MG63 (cell line): ENCODE measurements around the gene ULBP2. TPM values are rescaled to one million over a fixed set of nuclear protein-coding genes. Genes with fewer than 3 reads are reported as not detected.

Experiments
- DNase-seq: peaks from one replicate; pipeline ENCODE4 v3.0.0-alpha.2; 2020
- H3K27me3 ChIP-seq: fragments of 250-450 bp; sonication (Bioruptor Pico); 2 replicates; pipeline ENCODE4 v1.5.1; 2020; ENCODE audit warnings: mild to moderate bottlenecking, moderate library complexity
- H3K36me3 ChIP-seq: fragments of 250-450 bp; sonication (Bioruptor Pico); 2 replicates; pipeline ENCODE4 v1.5.1; 2020; ENCODE audit warnings: mild to moderate bottlenecking, moderate library complexity
- H3K4me3 ChIP-seq: fragments of 250-450 bp; sonication (Bioruptor Pico); 2 replicates; pipeline ENCODE4 v1.5.1; 2020; ENCODE audit warnings: mild to moderate bottlenecking, moderate library complexity
- H3K9me3 ChIP-seq: fragments of 250-450 bp; sonication (Bioruptor Pico); 2 replicates; pipeline ENCODE4 v1.5.1; 2020; ENCODE audit warnings: mild to moderate bottlenecking, moderate library complexity
- total RNA-seq: library from RNA; depleted of rRNA; stranded (reverse); fragments of >200 nt; shearing (Covaris generic); gene quantifications from 2 replicates; pipeline ENCODE4 v1.2.3, GENCODE V29; 2014; ENCODE audit warnings: low replicate concordance; rRNA removed

Gene ULBP2, protein sequence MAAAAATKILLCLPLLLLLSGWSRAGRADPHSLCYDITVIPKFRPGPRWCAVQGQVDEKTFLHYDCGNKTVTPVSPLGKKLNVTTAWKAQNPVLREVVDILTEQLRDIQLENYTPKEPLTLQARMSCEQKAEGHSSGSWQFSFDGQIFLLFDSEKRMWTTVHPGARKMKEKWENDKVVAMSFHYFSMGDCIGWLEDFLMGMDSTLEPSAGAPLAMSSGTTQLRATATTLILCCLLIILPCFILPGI
- total RNA-seq: 2.2 and 7.4 TPM in 2 replicates

DNA sequence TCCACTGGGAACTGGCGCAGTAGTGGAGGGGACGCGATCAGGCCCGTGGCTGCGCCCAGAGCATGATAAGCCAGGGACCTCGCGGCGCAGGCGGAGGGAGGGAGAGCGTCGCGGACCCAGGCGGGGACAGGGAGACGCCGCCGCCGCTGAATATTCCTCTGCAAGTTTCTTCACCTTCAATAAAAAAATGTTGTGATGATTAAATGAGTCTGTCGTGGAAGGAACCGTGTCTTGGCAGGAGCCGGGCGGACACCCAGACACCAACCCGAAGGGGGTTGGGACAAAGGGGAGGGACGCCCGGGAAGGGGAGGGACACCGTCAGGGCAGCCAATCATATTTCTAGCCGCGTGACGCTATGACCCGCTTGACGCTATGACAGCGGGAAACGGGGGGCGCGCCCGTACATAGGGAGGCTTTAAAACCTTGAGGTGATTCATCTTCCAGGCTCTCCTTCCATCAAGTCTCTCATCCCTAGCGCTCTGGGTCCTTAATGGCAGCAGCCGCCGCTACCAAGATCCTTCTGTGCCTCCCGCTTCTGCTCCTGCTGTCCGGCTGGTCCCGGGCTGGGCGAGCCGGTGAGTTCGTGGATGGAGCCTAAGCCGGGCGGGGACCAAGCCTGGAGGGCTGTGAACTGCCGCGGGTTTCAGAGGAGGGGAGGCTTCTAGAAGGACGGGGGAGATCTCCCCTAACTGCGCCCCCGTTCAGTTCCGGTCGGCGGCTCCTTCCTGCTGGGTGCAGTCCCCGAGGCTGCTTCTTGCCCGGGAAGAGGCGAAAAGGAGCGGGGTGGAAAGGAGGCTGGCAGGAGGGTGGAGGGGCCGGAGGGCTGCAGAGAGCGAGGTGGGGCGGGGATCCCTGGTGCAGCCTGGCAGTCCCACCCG is at the start of gene ULBP2:
ULBP2 (plus strand) TSS at position 432 of the 878 bp plus-strand sequence; CDS start at position 491, 59 bp downstream.
- H3K9me3 ChIP-seq: no peaks in the 10 kb centered on the region
- DNase-seq: peak; percentile 94
- peaks cover 7% of the 10 kb centered on the region; the same call in 1 of the 2 replicates for H3K27me3 ChIP-seq
- no peaks in the 10 kb centered on the region for H3K36me3 ChIP-seq
- H3K4me3 ChIP-seq: peak within 1 kb of the TSS; percentile 66

DNA sequence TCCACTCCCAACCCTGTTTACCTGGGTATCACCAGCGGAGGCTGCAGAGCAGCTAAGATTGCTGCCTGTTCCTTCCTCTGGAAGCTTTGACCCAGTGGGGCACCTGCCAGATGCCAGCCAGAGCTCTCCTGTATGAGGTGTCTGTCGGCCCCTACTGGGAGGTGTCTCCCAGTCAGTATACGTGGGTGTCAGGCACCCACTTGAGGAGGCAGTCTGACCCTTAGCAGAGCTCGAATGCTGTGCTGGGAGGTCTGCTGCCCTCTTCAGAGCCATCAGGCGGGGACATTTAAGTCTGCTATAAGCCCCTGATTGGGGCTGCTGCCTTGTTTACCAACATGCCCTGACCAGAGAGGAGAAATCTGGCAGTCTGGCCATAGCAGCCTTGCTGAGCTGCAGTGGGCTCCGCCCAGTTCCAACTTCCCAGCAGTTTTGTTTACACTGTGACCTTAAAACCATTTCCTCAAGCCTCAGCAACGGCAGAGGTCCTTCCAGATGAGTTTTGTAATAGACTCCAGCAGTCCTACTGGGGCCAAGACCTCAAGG is 46.7 kb upstream of the ULBP2 start:
- no peaks in the 10 kb centered on the region for H3K36me3 ChIP-seq
- peak; percentile 89 for DNase-seq
- no peaks in the 10 kb centered on the region for H3K27me3 ChIP-seq
- no peaks in the 10 kb centered on the region for H3K9me3 ChIP-seq
- no peak overlapping the region for H3K4me3 ChIP-seq

DNA sequence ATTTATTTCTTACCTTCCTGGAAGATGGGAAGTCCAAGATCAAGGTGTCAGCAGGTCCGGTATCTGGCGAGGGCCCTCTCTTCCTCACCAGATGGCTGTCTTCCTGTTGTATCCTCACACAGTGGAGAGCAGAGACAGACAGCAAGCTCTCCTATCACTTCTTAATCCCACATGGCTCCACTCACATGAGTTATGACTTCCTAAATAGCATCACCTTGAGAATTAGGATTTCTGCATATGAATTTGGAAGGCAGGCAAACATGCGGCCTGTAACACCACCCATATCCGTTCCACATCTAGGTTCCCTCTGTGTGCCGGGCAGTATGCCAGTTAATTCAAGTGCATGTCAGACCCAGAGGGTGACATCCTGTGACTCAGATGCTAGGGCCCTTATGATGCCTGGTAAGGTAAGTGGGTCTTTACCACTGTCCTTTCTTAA is 46.0 kb upstream of the ULBP2 start:
- no peaks in the 10 kb centered on the region for H3K27me3 ChIP-seq
- no peak overlapping the region for H3K4me3 ChIP-seq

DNA sequence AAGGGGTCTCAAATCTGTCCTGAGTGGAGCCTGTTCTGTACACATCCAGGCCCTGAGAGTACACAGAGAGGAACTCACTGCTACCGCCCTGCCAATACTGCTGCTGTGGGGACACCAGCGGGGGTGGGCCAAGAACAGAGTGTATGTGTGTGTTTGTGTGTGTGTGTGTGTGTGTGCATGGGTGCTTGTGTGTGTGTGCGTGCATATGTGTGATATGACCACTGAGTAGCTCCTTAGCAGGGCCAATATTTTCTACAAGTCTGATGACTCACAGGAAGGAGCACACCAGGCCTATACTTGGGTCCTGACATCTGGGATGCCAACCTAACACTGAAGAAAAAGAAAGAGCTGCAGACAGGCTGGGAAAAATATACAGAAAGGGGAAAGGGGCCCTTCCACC is 45.3 kb upstream of the ULBP2 start:
- Histone ChIP-seq H3K36me3 (no peaks in the 10 kb centered on the region), H3K9me3 (no peaks in the 10 kb centered on the region), H3K27me3 (no peaks in the 10 kb centered on the region), H3K4me3 (no peak overlapping the region)
- DNase-seq: peak; percentile 56

More for the DNA sequence above, 46.0 kb upstream of the ULBP2 start:
- no peaks in the 10 kb centered on the region for H3K36me3 ChIP-seq
- no peaks in the 10 kb centered on the region for H3K9me3 ChIP-seq
- peak; percentile 88 for DNase-seq

DNA sequence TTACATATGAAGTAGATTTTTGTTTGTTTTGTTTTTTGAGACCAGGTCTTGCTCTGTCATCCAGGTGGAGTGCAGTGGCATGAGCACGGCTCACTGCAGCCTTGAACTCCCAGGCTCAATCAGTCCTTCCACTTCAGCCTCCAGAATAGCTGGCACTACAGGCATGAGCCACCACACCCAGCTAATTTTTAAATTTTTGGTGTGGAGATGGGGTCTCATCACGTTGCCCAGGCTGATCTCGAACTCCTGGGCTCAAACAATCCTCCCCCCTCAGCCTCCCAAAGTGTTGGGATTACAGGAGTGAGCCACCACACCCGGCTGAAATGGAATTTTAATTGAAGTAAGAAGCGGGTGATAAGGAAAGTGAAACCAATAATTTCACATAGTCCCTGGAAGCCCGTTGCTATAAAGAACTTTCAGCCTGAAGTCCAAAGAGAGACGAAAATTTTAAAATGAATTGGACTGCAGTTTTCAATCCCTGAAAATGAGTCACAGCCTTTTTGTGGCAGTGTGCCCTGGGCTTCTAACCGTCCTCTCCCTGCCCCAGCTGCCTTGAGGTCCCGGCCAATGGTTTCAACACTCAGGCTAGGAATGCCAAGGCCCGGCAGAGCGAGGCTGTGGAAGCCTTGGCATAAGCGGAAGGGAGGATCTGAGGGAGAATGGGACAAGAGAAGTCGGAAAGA is 44.7 kb upstream of the ULBP2 start:
- no peaks in the 10 kb centered on the region for H3K27me3 ChIP-seq
- no peaks in the 10 kb centered on the region for H3K9me3 ChIP-seq
- peak overlapping the region; percentile 35 for H3K4me3 ChIP-seq
- peak; percentile 97 for DNase-seq
- H3K36me3 ChIP-seq: no peaks in the 10 kb centered on the region

DNA sequence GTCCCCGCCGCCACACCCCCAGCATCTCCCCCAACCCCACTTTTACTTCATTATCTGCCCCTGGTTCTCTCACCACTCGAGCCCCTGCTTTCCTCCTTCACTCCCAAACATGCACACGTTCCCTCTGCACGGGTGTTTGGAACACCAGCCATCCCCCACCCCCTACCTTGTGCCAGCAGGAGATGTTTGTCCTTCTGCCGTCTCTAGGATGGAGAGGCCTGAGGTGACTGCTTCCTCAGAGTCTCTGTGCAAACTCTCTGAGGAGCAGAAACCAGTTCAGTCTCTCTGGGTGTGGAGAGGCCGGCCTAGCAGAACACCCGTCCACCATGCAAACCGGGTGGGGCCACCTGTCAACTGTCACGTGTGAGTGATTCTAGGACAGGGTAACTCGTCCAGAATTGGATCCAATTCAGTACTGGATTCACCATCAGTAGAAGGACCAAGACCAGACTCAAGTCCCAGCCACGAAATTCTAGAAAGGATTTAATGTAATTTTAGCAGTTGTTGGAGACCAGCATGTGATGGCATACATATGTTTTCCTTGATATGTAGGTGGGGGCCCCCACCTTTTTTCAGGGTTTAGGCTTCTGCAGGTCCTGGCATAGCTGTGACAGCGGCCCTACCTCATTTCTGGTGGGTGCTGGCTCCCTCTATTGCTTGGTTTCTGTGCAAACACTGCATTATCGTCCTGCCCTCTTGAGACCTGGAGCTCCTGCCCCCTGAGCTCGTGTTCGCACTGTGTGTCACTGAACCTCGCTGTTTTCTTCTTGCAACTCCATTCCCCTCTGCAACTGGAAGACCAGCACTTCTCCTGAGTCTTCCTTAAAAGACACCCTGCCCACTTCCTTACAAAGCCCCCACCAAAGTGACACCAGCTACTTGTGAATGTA is 43.7 kb upstream of the ULBP2 start, which contains the start of gene RAET1E:
RAET1E (minus strand) TSS at position 259 of the 890 bp plus-strand sequence. CDS start 7,212 bp downstream, outside the sequence.
- H3K27me3 ChIP-seq: no peaks in the 10 kb centered on the region
- no peak for DNase-seq
- H3K36me3 ChIP-seq: no peaks in the 10 kb centered on the region
- no peaks in the 10 kb centered on the region for H3K9me3 ChIP-seq
- peak within 1 kb of the TSS; percentile 35 for H3K4me3 ChIP-seq

DNA sequence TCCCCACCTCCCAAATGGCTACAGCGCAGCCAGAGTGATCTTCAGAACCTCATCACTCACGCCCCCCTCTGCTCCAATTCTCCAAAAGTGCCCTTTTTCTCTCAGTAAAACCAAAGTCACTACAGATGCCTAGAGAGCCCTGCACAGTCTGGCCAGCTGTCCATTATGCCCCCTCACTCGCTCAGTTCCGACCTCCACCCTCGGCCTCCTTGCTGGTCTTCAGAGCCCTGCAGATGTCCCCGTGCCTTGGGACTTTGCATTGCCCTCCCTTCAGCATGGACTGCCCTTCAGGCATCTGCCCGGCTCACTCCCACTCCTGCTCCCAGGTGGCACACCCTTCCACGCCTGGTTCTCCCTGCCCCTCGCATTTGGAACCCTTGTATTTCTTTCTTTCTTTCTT is 42.8 kb upstream of the ULBP2 start:
- no peak for DNase-seq
- H3K9me3 ChIP-seq: no peaks in the 10 kb centered on the region
- H3K27me3 ChIP-seq: no peaks in the 10 kb centered on the region
- H3K4me3 ChIP-seq: no peak overlapping the region
- no peaks in the 10 kb centered on the region for H3K36me3 ChIP-seq

DNA sequence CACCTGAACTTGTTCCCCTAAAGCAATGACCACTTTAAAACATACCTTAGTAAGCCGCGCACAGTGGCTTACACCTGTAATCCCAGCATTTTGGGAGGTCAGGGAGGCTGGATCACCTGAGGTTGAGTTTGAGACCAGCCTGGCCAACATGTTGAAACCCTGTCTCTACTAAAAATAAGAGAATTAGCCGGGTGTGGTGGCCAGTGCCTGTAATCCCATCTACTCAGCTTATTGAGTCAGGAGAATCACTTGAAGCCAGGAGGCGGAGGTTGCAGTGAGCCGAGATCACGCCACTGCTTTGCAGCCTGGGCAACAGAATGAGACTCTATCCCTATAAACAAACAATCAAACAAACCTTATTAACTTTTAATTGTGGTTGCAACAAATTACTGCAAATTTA is 42.3 kb upstream of the ULBP2 start:
- Histone ChIP-seq H3K27me3 (no peaks in the 10 kb centered on the region), H3K36me3 (no peaks in the 10 kb centered on the region), H3K4me3 (no peak overlapping the region), H3K9me3 (no peaks in the 10 kb centered on the region)
- DNase-seq: no peak

DNA sequence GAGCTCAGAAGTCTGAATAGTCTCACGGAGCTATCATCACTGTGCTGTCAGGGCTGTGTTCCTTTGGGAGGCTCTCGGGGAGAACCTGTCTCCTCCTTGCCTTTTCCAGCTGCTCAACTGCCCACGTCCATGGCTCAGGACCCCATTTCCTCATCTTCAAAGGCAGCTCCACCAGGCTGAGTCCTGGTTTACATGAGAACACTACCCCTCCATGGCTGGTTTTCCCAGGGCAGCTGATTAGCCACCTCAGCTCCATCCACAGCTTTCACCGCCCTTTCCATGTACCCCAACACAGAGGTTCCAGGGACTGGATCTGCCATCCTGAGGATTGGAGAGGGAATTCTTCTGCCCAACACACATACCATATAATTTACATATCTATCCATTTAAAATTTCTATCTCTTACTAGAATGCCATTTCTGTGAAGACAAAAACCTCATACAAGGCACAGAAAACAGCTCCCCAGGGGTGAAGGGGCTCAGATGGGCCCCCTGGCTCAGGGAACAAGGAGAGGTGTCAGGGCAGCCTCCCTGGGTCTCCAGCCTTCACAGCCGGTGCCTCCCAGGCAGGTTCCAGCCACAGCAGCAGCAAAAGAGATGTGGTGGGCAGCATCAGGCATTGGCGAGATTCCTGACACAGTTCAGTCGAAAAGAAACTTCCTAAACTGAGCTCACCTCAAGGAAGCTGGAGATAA is 41.7 kb upstream of the ULBP2 start:
- Histone ChIP-seq H3K4me3 (no peak overlapping the region), H3K9me3 (no peaks in the 10 kb centered on the region), H3K27me3 (no peaks in the 10 kb centered on the region), H3K36me3 (no peaks in the 10 kb centered on the region)
- no peak for DNase-seq

DNA sequence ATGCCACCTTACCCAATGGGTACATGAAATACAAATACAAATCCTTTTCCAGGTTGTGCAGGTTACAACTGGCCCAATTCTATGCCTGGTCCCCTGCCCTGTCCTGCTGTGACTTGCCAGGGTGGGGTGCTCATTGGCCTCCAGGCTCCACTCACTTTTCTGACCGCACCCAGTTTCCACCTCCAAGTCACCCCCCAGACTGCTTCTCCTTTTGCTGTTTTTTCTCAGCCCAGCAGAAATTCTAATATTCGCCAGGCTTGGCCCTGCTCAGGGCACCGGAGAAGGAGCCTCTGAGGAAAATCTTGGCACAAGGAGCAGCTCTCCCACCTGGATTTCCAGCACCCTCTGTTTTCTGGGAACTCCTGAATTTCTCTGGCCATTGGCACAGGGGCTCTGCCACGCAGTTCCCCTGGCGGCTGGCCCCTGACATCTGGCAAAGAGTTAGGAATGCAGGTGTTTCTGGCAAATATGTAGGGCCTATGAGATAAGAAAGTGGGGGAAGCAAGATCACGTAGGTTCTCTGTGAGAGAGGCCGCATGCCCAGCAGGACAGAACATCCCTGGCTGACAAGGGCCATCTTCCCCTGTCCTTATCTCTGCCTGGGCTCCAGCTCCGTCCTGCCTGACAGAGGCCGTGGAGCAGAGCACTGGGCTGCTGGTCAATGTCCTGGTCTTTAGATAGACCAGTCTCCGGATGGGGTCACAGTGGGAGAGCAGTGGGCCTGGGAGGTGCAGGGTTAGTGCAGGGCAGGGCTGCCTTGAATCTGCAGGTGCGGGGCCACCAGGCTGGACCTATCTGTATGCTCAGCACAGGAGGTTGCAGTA is 41.0 kb upstream of the ULBP2 start:
- Histone ChIP-seq H3K4me3 (no peak overlapping the region), H3K9me3 (no peaks in the 10 kb centered on the region), H3K36me3 (no peaks in the 10 kb centered on the region), H3K27me3 (no peaks in the 10 kb centered on the region)
- no peak for DNase-seq

DNA sequence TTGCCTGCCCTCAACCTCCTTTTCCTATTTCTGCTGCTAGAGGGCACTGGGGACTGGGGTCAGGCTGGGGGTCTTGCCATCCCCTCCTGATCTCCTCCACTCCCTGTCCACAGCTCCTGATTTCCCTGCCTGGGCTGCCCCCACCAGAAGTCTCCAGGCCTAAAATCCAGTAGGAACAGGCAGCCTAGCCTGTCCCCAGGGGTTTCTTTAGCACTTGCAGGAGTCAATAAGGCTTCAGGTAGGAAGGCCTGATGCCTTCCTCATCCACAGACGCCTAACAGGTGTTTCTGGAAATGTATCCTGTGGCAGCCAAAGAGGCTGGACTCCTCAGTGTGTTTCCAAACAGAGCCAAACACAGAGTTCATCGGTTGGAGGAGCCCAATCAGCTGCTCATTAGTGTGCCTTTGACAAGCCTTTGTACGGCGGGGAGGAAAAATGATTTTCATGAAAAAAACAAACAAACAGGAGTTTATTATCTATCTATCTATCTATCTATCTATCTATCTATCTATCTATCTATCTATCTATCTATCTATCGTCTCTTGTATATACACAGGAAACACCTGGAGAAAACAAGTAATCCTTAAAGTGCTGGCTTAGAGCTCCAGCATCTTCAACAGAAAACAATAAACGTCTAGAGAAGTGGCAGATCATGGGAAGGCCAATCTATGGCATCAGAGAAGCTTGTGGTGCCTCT is 40.2 kb upstream of the ULBP2 start:
- no peaks in the 10 kb centered on the region for H3K36me3 ChIP-seq
- H3K27me3 ChIP-seq: no peaks in the 10 kb centered on the region
- no peaks in the 10 kb centered on the region for H3K9me3 ChIP-seq
- DNase-seq: no peak
- H3K4me3 ChIP-seq: no peak overlapping the region

DNA sequence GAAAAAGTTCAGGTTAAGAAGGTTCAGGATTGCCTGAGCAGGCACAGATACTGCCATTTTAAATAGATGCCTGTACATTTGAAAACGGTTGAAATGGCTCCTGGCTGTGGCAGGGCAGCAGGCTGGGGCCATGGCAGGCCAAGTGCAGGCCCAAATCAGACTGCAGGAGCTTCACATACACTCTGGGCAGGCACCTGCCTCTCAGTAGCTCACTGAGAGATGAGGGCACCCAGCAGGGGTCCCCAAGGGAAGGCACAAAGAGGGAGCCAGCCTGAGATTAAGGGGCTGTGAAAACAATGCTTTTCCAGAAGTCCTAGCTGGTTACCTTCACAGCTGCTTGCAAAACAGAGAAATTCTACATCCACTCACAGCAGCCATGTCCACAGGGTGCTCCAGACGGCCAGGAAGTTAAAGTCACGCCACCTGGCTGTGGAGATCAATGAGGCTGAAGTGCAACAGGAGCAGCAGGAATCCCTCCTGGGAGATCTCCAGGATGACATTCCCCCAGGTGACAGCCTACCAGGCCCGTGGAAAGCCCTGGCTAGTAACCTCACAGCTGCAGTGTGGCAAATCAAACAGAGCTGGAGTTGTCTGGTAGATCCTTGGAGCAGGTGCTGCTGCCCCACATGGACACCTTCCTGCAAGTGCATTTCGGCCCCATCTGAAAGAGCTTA is 37.7 kb upstream of the ULBP2 start:
- H3K27me3 ChIP-seq: no peaks in the 10 kb centered on the region
- H3K4me3 ChIP-seq: no peak overlapping the region
- H3K36me3 ChIP-seq: no peaks in the 10 kb centered on the region
- no peaks in the 10 kb centered on the region; the same call in 1 of the 2 replicates for H3K9me3 ChIP-seq
- no peak for DNase-seq

DNA sequence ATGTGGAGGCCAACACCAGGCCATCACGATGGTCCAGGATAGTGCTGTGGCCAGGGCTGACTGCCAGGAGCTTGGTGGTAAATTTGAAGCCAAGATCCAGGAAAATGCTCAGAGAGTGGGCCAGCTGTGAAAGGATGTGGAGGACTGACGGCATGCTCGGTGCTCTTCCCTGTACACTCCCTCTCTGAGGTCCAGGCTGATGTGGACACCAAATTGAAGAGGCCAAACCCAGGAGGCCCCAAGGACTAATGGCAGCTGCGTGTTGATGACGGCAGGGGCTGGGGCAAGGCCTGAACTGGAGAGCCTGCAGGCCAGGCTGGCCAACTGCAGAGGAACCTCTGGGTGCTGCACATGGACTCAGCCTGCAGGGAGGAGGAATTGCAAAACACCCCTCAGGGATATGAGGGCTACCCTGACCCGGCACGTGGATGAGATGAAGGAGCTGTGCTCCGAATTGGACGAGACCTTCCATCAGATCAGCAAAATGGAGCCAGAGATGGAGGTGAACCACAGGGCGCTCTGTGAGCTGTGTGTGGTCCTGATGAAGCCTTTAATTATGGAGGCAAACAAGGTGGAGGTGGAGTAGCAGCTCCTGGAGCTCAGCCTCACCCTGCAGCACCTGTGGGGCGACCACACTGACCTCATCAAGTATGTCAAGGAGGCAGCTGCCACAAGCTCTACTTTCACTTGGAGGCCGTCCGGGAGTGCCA is 37.0 kb upstream of the ULBP2 start:
- no peaks in the 10 kb centered on the region for H3K36me3 ChIP-seq
- DNase-seq: no peak
- H3K4me3 ChIP-seq: no peak overlapping the region
- H3K9me3 ChIP-seq: no peaks in the 10 kb centered on the region; the same call in 1 of the 2 replicates
- H3K27me3 ChIP-seq: no peaks in the 10 kb centered on the region
